Measurements from ENCODE around the gene DHRS7B.

DNA sequence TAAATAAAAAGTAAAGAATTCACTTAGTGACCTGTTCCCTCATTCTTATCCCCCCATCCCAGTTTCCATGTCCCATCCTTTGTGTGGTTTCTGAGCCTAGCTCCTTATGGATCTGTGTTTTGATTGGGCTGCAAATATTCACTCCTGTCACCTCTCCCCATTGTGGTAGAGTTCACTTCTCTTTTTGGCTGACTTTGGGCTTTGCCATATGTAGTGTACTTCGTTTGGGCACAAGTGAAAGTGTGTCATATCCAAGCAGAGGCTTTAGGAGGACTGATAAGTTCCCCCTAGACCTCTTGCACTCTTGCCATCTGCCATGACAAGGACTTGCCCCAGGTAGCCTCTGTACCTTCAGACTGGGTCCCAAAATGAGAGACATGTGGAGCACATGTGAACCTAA lies 13.0 kb upstream of the DHRS7B start:
- no peak for TF ChIP-seq GATA2 (IDR thresholded peaks at IDR 0.05; ENCODE audit: low read depth, low read length)
- no peak for TF ChIP-seq GATA3 (IDR thresholded peaks at IDR 0.05; ENCODE audit: low read depth, low read length)

Measured in SH-SY5Y (cell line).